Spleen (tissue), 7 donors: ENCODE data around the gene PDGFC.

ENCODE experiments used
- CTCF ChIP-seq, 11 experiments: fragments of 200-600 bp in 7 of 11; fragments of 450-650 bp in 4 of 11; sonication (generic) in 4 of 11; IDR thresholded peaks in 8 of 11; conservative IDR thresholded peaks in 3 of 11; 1 replicate in 7 of 11; 2 replicates in 4 of 11; pipeline versions ENCODE4 v1.4.0 to v1.8.0; 2016 to 2021; ENCODE audit warnings: antibody characterized with exemption in 11 of 11, inconsistent platforms in 4 of 11, mild to moderate bottlenecking in 1 of 11
- POLR2A ChIP-seq, 3 donors: fragments of 450-650 bp; IDR thresholded peaks; one replicate each; pipeline ENCODE4 v1.5.1; 2017; ENCODE audit warnings: antibody characterized with exemption in 3 of 3, mild to moderate bottlenecking in 1 of 3
- POLR2AphosphoS5 ChIP-seq, 3 donors: sonication (generic); formaldehyde crosslinking; IDR thresholded peaks; one replicate each; pipeline ENCODE4 v1.5.1; 2017; ENCODE audit warnings: antibody characterized with exemption in 3 of 3
- donor health status: DM: no; HTN: no; CAD: no; lungs with moderate emphysema.
- donor health status: DM: no; HTN: no; CAD: no.
- donor health status: DM: no; HTN: no; CAD: no.

- no peak for TF ChIP-seq CTCF (IDR thresholded peaks at IDR 0.05 in 8 of 11, conservative IDR thresholded peaks at IDR 0.05 in 3 of 11)
- TF ChIP-seq POLR2A (IDR thresholded peaks at IDR 0.05), result no peak
- TF ChIP-seq POLR2AphosphoS5 (IDR thresholded peaks at IDR 0.05), result no peak
Measured at GRCh38 chr4:156981262-156981769, 9.7 kb upstream of the PDGFC start.
